WERI-Rb-1 (cell line): ENCODE data around the gene CCNL1.

ENCODE experiments used
- DNase-seq: peaks from one replicate; pipeline ENCODE4 v3.0.0-alpha.2; 2020
- H3K27ac ChIP-seq: fragments of 250-450 bp; sonication (Bioruptor Pico); 2 replicates; pipeline ENCODE4 v1.5.1; 2020; ENCODE audit warnings: mild to moderate bottlenecking, moderate library complexity
- H3K27me3 ChIP-seq: fragments of 250-450 bp; sonication (Bioruptor Pico); 2 replicates; pipeline ENCODE4 v1.5.1; 2021; ENCODE audit warnings: mild to moderate bottlenecking, low read depth, moderate library complexity; ENCODE audit not compliant: insufficient read depth, severe bottlenecking
- H3K36me3 ChIP-seq: fragments of 250-450 bp; sonication (Bioruptor Pico); 2 replicates; pipeline ENCODE4 v1.5.1; 2020; ENCODE audit warnings: mild to moderate bottlenecking, moderate library complexity
- H3K4me3 ChIP-seq: 2 replicates; pipeline ENCODE4 v1.5.1; 2011; ENCODE audit warnings: low read depth, mild to moderate bottlenecking, control low read depth, low read length
- H3K9me3 ChIP-seq: fragments of 250-450 bp; sonication (Bioruptor Pico); 2 replicates; pipeline ENCODE4 v1.5.1; 2021; ENCODE audit warnings: mild to moderate bottlenecking, moderate library complexity; ENCODE audit not compliant: severe bottlenecking
- CTCF ChIP-seq: IDR thresholded peaks from 2 replicates; pipeline ENCODE4 v1.5.1; 2011; ENCODE audit warnings: low read depth, mild to moderate bottlenecking, control low read depth, inconsistent platforms, low read length

CCNL1 gene

GRCh38 chr3:157122832-157123427 lies 37.0 kb downstream of the CCNL1 start:
- Histone ChIP-seq H3K27ac (no peak overlapping the region), H3K27me3 (no peaks in the 10 kb centered on the region), H3K4me3 (no peak overlapping the region), H3K9me3 (no peaks in the 10 kb centered on the region), H3K36me3 (no peaks in the 10 kb centered on the region)
- no peak for TF ChIP-seq CTCF
- DNase-seq: no peak

- no peaks in the 10 kb centered on the region for H3K27me3 ChIP-seq
- DNase-seq: no peak
Measured at GRCh38 chr3:157122116-157122515, 37.8 kb downstream of the CCNL1 start.

GRCh38 chr3:157121522-157121921 lies 38.4 kb downstream of the CCNL1 start:
- DNase-seq: no peak
- H3K36me3 ChIP-seq: no peaks in the 10 kb centered on the region
- no peak for TF ChIP-seq CTCF
- H3K27ac ChIP-seq: no peak overlapping the region
- H3K4me3 ChIP-seq: no peak overlapping the region
- H3K9me3 ChIP-seq: no peaks in the 10 kb centered on the region
- H3K27me3 ChIP-seq: no peaks in the 10 kb centered on the region

More at GRCh38 chr3:157122116-157122515, 37.8 kb downstream of the CCNL1 start:
- no peak for TF ChIP-seq CTCF
- no peaks in the 10 kb centered on the region for H3K36me3 ChIP-seq
- H3K4me3 ChIP-seq: no peak overlapping the region
- H3K9me3 ChIP-seq: no peaks in the 10 kb centered on the region
- no peak overlapping the region for H3K27ac ChIP-seq

GRCh38 chr3:157120071-157120892 lies 39.7 kb downstream of the CCNL1 start:
- H3K9me3 ChIP-seq: no peaks in the 10 kb centered on the region
- TF ChIP-seq CTCF: no peak
- no peaks in the 10 kb centered on the region for H3K27me3 ChIP-seq
- H3K4me3 ChIP-seq: no peak overlapping the region
- no peak overlapping the region for H3K27ac ChIP-seq
- no peaks in the 10 kb centered on the region for H3K36me3 ChIP-seq
- DNase-seq: no peak

- no peak overlapping the region for H3K4me3 ChIP-seq
- H3K9me3 ChIP-seq: no peaks in the 10 kb centered on the region
- H3K27ac ChIP-seq: no peak overlapping the region
- no peak for DNase-seq
- H3K27me3 ChIP-seq: no peaks in the 10 kb centered on the region
- no peak for TF ChIP-seq CTCF
- no peaks in the 10 kb centered on the region for H3K36me3 ChIP-seq
Measured at GRCh38 chr3:157119369-157119951, 40.5 kb downstream of the CCNL1 start.
